SK-N-SH (cell line): ENCODE results near the gene CEP112.

Experiments used
- CTCF ChIP-seq: fragments of 200-600 bp; sonication (generic); IDR thresholded peaks from 2 replicates; pipeline ENCODE4 v1.6.1; 2017; ENCODE audit warnings: antibody characterized with exemption, mild to moderate bottlenecking, moderate library complexity
- EZH2phosphoT487 ChIP-seq: fragments of 200-600 bp; sonication (generic); IDR thresholded peaks from 2 replicates; pipeline ENCODE4 v1.6.1; 2017; ENCODE audit warnings: low read depth, mixed run types, mild to moderate bottlenecking, antibody characterized with exemption, moderate library complexity, borderline replicate concordance
- GABPA ChIP-seq: IDR thresholded peaks from 2 replicates; pipeline ENCODE4 v1.4.0; 2012; ENCODE audit warnings: low read depth, mild to moderate bottlenecking
- MAX ChIP-seq: IDR thresholded peaks from 2 replicates; pipeline ENCODE4 v1.4.0; 2012; ENCODE audit warnings: low read depth
- POLR2AphosphoS5 ChIP-seq: IDR thresholded peaks from 2 replicates; pipeline ENCODE4 v1.6.1; 2012; ENCODE audit warnings: low read depth, low read length

GRCh38 chr17:66171172-66171571 is 20.8 kb downstream of the CEP112 start:
- TF ChIP-seq CTCF = no peak
- TF ChIP-seq GABPA = no peak
- TF ChIP-seq POLR2AphosphoS5 = no peak
- TF ChIP-seq EZH2phosphoT487 = no peak
- no peak for TF ChIP-seq MAX
